ENCODE data around the gene GDAP1L1.

GRCh38 chr20:44255942-44256341, 8.8 kb downstream of the GDAP1L1 start:
- TF ChIP-seq CTCF (IDR thresholded peaks at IDR 0.05) (no peak), POLR2A (IDR thresholded peaks at IDR 0.05) (no peak)

Data from transverse colon (tissue), 3 donors.